Activated T-helper 2 cell treated with anti-CD3 and anti-CD28 coated beads, Interferon-gamma antibody, Interleukin-2, Interleukin-4, amounts not matched to agents 10 μg/mL and 5 μg/mL and 100 μg/mL, durations not matched to agents 14 hours and 24 hours and 36 hours (primary cell): ENCODE measurements around the gene PRKX. TPM values are rescaled to one million over a fixed set of nuclear protein-coding genes. Genes with fewer than 3 reads are reported as not detected.
"Not testable (repeated sequence)": the region's sequence is repeated elsewhere in the genome, so short reads cannot be mapped to it uniquely, and the experiment has no call there.

ENCODE experiments used
- DNase-seq: peaks from one replicate; pipeline ENCODE4 v3.0.0; 2021; ENCODE audit warnings: low spot score
- H3K27ac Mint-ChIP-seq: one replicate; pipeline ENCODE4 v1.8.0; 2021; ENCODE audit warnings: mixed read lengths
- H3K27me3 Mint-ChIP-seq: one replicate; pipeline ENCODE4 v1.8.0; 2021; ENCODE audit warnings: low read depth, mixed read lengths
- H3K36me3 Mint-ChIP-seq: one replicate; pipeline ENCODE4 v1.8.0; 2021; ENCODE audit warnings: low read depth, mixed read lengths
- H3K4me1 Mint-ChIP-seq: one replicate; pipeline ENCODE4 v1.8.0; 2021; ENCODE audit warnings: low read depth, mixed read lengths
- H3K4me3 Mint-ChIP-seq: one replicate; pipeline ENCODE4 v1.8.0; 2021; ENCODE audit warnings: low read depth, mild to moderate bottlenecking, moderate library complexity, mixed read lengths
- H3K9me3 Mint-ChIP-seq: one replicate; pipeline ENCODE4 v1.8.0; 2021; ENCODE audit warnings: mixed read lengths
- intact Hi-C: fragments of 100-400 bp; cut with micrococcal nuclease; formaldehyde crosslinking; loops from one replicate; pipeline ENCODE4 v1.15.1; 2023
- total RNA-seq: library from RNA; stranded (reverse); gene quantifications from 2 replicates; pipeline ENCODE4 v1.2.3, GENCODE V29; 2022

PRKX gene
- total RNA-seq, 1 donor from 2014 or later: 116 TPM

GRCh38 chrX:3728454-3728853 is 15.0 kb upstream of the PRKX start:
- no peaks in the 10 kb centered on the region for H3K27me3 Mint-ChIP-seq
- no peak overlapping the region for H3K4me3 Mint-ChIP-seq
- no peaks in the 10 kb centered on the region for H3K9me3 Mint-ChIP-seq
- intact Hi-C loops: no loop called here
- no peak for DNase-seq
- no peaks in the 10 kb centered on the region for H3K4me1 Mint-ChIP-seq
- no peaks in the 10 kb centered on the region for H3K36me3 Mint-ChIP-seq
- no peak overlapping the region for H3K27ac Mint-ChIP-seq

GRCh38 chrX:3723460-3723859 is 10.0 kb upstream of the PRKX start:
- intact Hi-C loops, H3K4me1 Mint-ChIP-seq, H3K27me3 Mint-ChIP-seq, H3K27ac Mint-ChIP-seq, DNase-seq, H3K36me3 Mint-ChIP-seq, H3K9me3 Mint-ChIP-seq, H3K4me3 Mint-ChIP-seq: not testable (repeated sequence)

- Mint-ChIP-seq H3K27me3 (no peaks in the 10 kb centered on the region), H3K36me3 (no peaks in the 10 kb centered on the region), H3K9me3 (no peaks in the 10 kb centered on the region), H3K27ac (no peak overlapping the region), H3K4me3 (no peak overlapping the region), H3K4me1 (no peaks in the 10 kb centered on the region)
- DNase-seq: no peak
- intact Hi-C loops: no loop called here
These were observed 4.4 kb upstream of the PRKX start for GRCh38 chrX:3717742-3718420.

- H3K9me3 Mint-ChIP-seq: no peaks in the 10 kb centered on the region
- peaks cover 11% of the 10 kb centered on the region for H3K36me3 Mint-ChIP-seq
- DNase-seq: no peak
- no peak overlapping the region for H3K27ac Mint-ChIP-seq
- intact Hi-C loops: no loop called here
- no peaks in the 10 kb centered on the region for H3K27me3 Mint-ChIP-seq
- H3K4me1 Mint-ChIP-seq: peaks cover 2% of the 10 kb centered on the region
- no peak overlapping the region for H3K4me3 Mint-ChIP-seq
These were observed 2.5 kb upstream of the PRKX start for GRCh38 chrX:3715921-3716320.

GRCh38 chrX:3714706-3715479 is 1.4 kb upstream of the PRKX start:
- intact Hi-C loops: loop anchor here (5.0 kb wide), 1 partner anchor 63 kb away; no protein-coding TSS in a partner anchor
- not testable (repeated sequence) for H3K4me3 Mint-ChIP-seq, H3K27me3 Mint-ChIP-seq, H3K9me3 Mint-ChIP-seq, DNase-seq, H3K4me1 Mint-ChIP-seq
- peaks cover 14% of the 10 kb centered on the region for H3K36me3 Mint-ChIP-seq
- peak overlapping the region; percentile 28 for H3K27ac Mint-ChIP-seq

GRCh38 chrX:3713937-3714434 is 537 bp upstream of the PRKX start:
- DNase-seq: no peak
- peaks cover 14% of the 10 kb centered on the region for H3K36me3 Mint-ChIP-seq
- peak overlapping the region; percentile 66 for H3K4me3 Mint-ChIP-seq
- peak overlapping the region; percentile 52 for H3K27ac Mint-ChIP-seq
- peaks cover 7% of the 10 kb centered on the region for H3K4me1 Mint-ChIP-seq
- no peaks in the 10 kb centered on the region for H3K27me3 Mint-ChIP-seq
- H3K9me3 Mint-ChIP-seq: no peaks in the 10 kb centered on the region
- intact Hi-C loops: loop anchor here (1.0 to 5.0 kb wide), 2 partner anchors 24 to 62 kb away; no protein-coding TSS in a partner anchor

GRCh38 chrX:3712870-3713224 is 602 bp downstream of the PRKX start:
- Mint-ChIP-seq H3K9me3 (no peaks in the 10 kb centered on the region), H3K27me3 (no peaks in the 10 kb centered on the region), H3K36me3 (peaks cover 20% of the 10 kb centered on the region), H3K4me1 (peaks cover 13% of the 10 kb centered on the region), H3K4me3 (peak overlapping the region; percentile 96), H3K27ac (no peak overlapping the region)
- intact Hi-C loops: loop anchor here (1.0 to 5.0 kb wide), 2 partner anchors 25 to 61 kb away; no protein-coding TSS in a partner anchor
- no peak for DNase-seq

- H3K4me1 Mint-ChIP-seq: peaks cover 15% of the 10 kb centered on the region
- no peak for DNase-seq
- intact Hi-C loops: loop anchor here (5.0 kb wide), 1 partner anchor 60 kb away; no protein-coding TSS in a partner anchor
These were observed 1.2 kb downstream of the PRKX start for GRCh38 chrX:3712051-3712869.

GRCh38 chrX:3711331-3711917 is 2.0 kb downstream of the PRKX start:
- peaks cover 23% of the 10 kb centered on the region for H3K4me1 Mint-ChIP-seq
- H3K4me3 Mint-ChIP-seq: peak overlapping the region; percentile 96
- DNase-seq: no peak
- peaks cover 33% of the 10 kb centered on the region for H3K36me3 Mint-ChIP-seq
- H3K9me3 Mint-ChIP-seq: no peaks in the 10 kb centered on the region
- intact Hi-C loops: loop anchor here (5.0 kb wide), 1 partner anchor 59 kb away; no protein-coding TSS in a partner anchor
- no peaks in the 10 kb centered on the region for H3K27me3 Mint-ChIP-seq
- H3K27ac Mint-ChIP-seq: peak overlapping the region; percentile 91

More at GRCh38 chrX:3712051-3712869, 1.2 kb downstream of the PRKX start:
- Mint-ChIP-seq H3K27ac (peak overlapping the region; percentile 91), H3K27me3 (no peaks in the 10 kb centered on the region), H3K9me3 (no peaks in the 10 kb centered on the region), H3K36me3 (peaks cover 25% of the 10 kb centered on the region), H3K4me3 (peak overlapping the region; percentile 96)

GRCh38 chrX:3707673-3708274 is 5.7 kb downstream of the PRKX start:
- intact Hi-C loops, H3K27me3 Mint-ChIP-seq, H3K9me3 Mint-ChIP-seq, DNase-seq: not testable (repeated sequence)
- Mint-ChIP-seq H3K4me3 (peak overlapping the region; percentile 64), H3K4me1 (peaks cover 36% of the 10 kb centered on the region), H3K27ac (peak overlapping the region; percentile 86), H3K36me3 (peaks cover 64% of the 10 kb centered on the region)

GRCh38 chrX:3706481-3706880 is 7.0 kb downstream of the PRKX start:
- intact Hi-C loops: no loop called here

GRCh38 chrX:3703251-3703650 is 10.2 kb downstream of the PRKX start:
- H3K9me3 Mint-ChIP-seq, H3K27me3 Mint-ChIP-seq, DNase-seq: not testable (repeated sequence)
- Mint-ChIP-seq H3K36me3 (peaks cover 72% of the 10 kb centered on the region), H3K27ac (peak overlapping the region; percentile 52), H3K4me1 (peaks cover 51% of the 10 kb centered on the region), H3K4me3 (peak overlapping the region; percentile 2)
- intact Hi-C loops: loop anchor here (5.0 kb wide), 1 partner anchor 34 kb away; no protein-coding TSS in a partner anchor

More at GRCh38 chrX:3706481-3706880, 7.0 kb downstream of the PRKX start:
- no peak for DNase-seq
- H3K27ac Mint-ChIP-seq: peak overlapping the region; percentile 78
- H3K36me3 Mint-ChIP-seq: peaks cover 64% of the 10 kb centered on the region
- H3K4me3 Mint-ChIP-seq: no peak overlapping the region
- H3K27me3 Mint-ChIP-seq: no peaks in the 10 kb centered on the region
- peaks cover 42% of the 10 kb centered on the region for H3K4me1 Mint-ChIP-seq
- no peaks in the 10 kb centered on the region for H3K9me3 Mint-ChIP-seq
